Measurements from ENCODE around the gene RABGAP1L. TPM values are rescaled to one million over a fixed set of nuclear protein-coding genes. Genes with fewer than 3 reads are reported as not detected.

Gene RABGAP1L
- total and polyA plus RNA-seq, 2 donors (not counting 3 experiments of a cell fraction or from before 2014, with no cell fraction given): 6.4 to 22.2 TPM

DNA sequence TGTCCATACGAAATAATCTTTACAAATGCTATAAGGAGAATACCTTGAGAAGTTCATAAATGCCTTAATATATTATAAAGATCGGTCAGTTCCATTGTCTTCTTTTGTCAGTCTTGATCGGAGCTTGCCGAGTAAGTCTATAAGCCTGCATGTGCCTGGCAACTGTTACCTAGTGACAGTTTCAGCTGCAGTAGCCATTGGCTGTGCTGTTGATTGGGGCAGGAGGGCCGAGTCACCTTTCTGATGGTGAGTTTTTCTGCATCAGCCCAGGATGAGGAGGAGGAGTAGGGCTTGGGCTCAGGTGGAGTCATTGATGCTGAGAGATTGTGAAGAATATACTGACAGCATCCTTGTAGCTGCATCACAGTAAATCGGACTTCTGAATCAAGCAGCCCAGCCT, 286.5 kb downstream of the RABGAP1L start:
- BruUV-seq (replicated peaks): no TSS peak
- Histone ChIP-seq H3K9ac (replicated peaks; ENCODE audit: extremely low read depth, insufficient read depth, low read length) (no peak overlapping the region), H3K4me1 (ENCODE audit: control insufficient read depth, extremely low read depth, insufficient read depth, low read length) (no peaks in the 10 kb centered on the region), H3K4me3 (replicated peaks in 1 of 3; ENCODE audit: insufficient read depth in 1 of 3, low read depth in 1 of 3, low read length in 3 of 3) (no peak overlapping the region), H3K9me1 (replicated peaks; ENCODE audit: control insufficient read depth, extremely low read depth, insufficient read depth, low read length) (no peaks in the 10 kb centered on the region), H2AFZ (ENCODE audit: low read depth, low read length) (no peak overlapping the region), H3K36me3 (ENCODE audit: control insufficient read depth in 2 of 2, extremely low read depth in 1 of 2, insufficient read depth in 2 of 2, low read length in 2 of 2) (no peaks in the 10 kb centered on the region), H3K4me2 (ENCODE audit: insufficient read depth, low read length) (no peak overlapping the region), H3K27me3 (ENCODE audit: control insufficient read depth in 2 of 2, insufficient read depth in 2 of 2, low read length in 2 of 2) (no peaks in the 10 kb centered on the region), H3K9me3 (replicated peaks; ENCODE audit: control insufficient read depth, insufficient read depth, low read length) (no peaks in the 10 kb centered on the region), H3K27ac (ENCODE audit: insufficient read depth, low read depth, low read length) (no peak overlapping the region), H4K20me1 (replicated peaks; ENCODE audit: control insufficient read depth, extremely low read depth, insufficient read depth, low read length) (no peaks in the 10 kb centered on the region), H3K79me2 (ENCODE audit: control insufficient read depth, insufficient read depth, low read length) (no peaks in the 10 kb centered on the region)
- no peak for FAIRE-seq
- intact Hi-C loops (cut with micrococcal nuclease) (no loop called here), dilution Hi-C loops (cut with MboI; ENCODE audit: extremely low pct_ligation_motif_present, low sequenced_read_pairs) (no loop called here)
- DNase-seq (ENCODE audit: low read depth, low spot score): no peak
- CTCF ChIA-PET: no interaction called here
- POLR2A ChIA-PET: no interaction called here
- TF ChIP-seq POLR2AphosphoS5 (IDR thresholded peaks at IDR 0.05; ENCODE audit: insufficient read depth, low read depth, low read length): no peak
- TF ChIP-seq POLR2A (IDR thresholded peaks at IDR 0.05; ENCODE audit: low read depth, low read length): no peak
- TF ChIP-seq MYC (IDR thresholded peaks at IDR 0.05; ENCODE audit: low read depth, low read length): no peak
- TF ChIP-seq JUN (IDR thresholded peaks at IDR 0.05; ENCODE audit: borderline replicate concordance, insufficient read depth, insufficient read length, low read depth): no peak
- no peak for TF ChIP-seq EZH2 (IDR thresholded peaks at IDR 0.05; ENCODE audit: borderline replicate concordance, low read depth, low read length, severe bottlenecking)

DNA sequence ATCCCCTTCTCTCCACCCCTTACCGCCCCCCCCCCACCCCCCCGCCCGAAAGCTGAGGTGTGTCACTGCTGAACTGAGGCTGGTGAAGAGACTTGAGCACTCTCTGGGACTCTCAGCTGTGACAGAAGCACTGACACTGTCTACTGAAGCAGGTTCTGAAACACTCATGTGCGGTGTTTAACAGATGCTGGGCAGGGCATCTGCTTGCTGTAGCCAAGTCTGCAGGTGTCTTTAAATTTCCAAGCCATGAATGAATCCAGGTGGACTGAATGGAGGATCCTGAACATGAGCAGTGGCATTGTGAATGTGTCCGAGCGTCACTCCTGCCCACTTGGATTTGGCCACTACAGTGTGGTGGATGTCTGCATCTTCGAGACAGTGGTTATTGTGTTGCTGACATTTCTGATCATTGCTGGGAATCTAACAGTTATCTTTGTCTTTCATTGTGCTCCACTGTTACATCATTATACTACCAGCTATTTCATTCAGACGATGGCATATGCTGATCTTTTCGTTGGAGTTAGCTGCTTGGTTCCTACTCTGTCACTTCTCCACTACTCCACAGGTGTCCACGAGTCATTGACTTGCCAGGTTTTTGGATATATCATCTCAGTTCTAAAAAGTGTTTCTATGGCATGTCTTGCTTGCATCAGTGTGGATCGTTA, 288.7 kb downstream of the RABGAP1L start, which contains the start of gene GPR52:
Gene GPR52, plus strand, starts transcription at position 99 of the 665 bp plus-strand sequence. Its CDS starts 148 bp downstream, at position 247.
- Histone ChIP-seq H3K9me1 (replicated peaks; ENCODE audit: control insufficient read depth, extremely low read depth, insufficient read depth, low read length) (no peaks in the 10 kb centered on the region), H2AFZ (ENCODE audit: low read depth, low read length) (no peak within 1 kb of the TSS), H3K36me3 (ENCODE audit: control insufficient read depth in 2 of 2, extremely low read depth in 1 of 2, insufficient read depth in 2 of 2, low read length in 2 of 2) (no peaks in the 10 kb centered on the region), H3K79me2 (ENCODE audit: control insufficient read depth, insufficient read depth, low read length) (no peaks in the 10 kb centered on the region), H4K20me1 (replicated peaks; ENCODE audit: control insufficient read depth, extremely low read depth, insufficient read depth, low read length) (no peaks in the 10 kb centered on the region), H3K9ac (replicated peaks; ENCODE audit: extremely low read depth, insufficient read depth, low read length) (no peak within 1 kb of the TSS), H3K4me3 (replicated peaks in 1 of 3; ENCODE audit: insufficient read depth in 1 of 3, low read depth in 1 of 3, low read length in 3 of 3) (no peak within 1 kb of the TSS), H3K4me1 (ENCODE audit: control insufficient read depth, extremely low read depth, insufficient read depth, low read length) (no peaks in the 10 kb centered on the region), H3K27ac (ENCODE audit: insufficient read depth, low read depth, low read length) (no peak within 1 kb of the TSS), H3K4me2 (ENCODE audit: insufficient read depth, low read length) (no peak within 1 kb of the TSS), H3K9me3 (replicated peaks; ENCODE audit: control insufficient read depth, insufficient read depth, low read length) (no peaks in the 10 kb centered on the region), H3K27me3 (ENCODE audit: control insufficient read depth in 2 of 2, insufficient read depth in 2 of 2, low read length in 2 of 2) (no peaks in the 10 kb centered on the region)
- TF ChIP-seq GATA2 (IDR thresholded peaks at IDR 0.05; ENCODE audit: insufficient read depth, insufficient read length, low read depth, low read length) (no peak), POLR2AphosphoS5 (IDR thresholded peaks at IDR 0.05; ENCODE audit: insufficient read depth, low read depth, low read length) (no peak), MYC (IDR thresholded peaks at IDR 0.05; ENCODE audit: low read depth, low read length) (no peak)
- TF ChIP-seq, protein P1, sequence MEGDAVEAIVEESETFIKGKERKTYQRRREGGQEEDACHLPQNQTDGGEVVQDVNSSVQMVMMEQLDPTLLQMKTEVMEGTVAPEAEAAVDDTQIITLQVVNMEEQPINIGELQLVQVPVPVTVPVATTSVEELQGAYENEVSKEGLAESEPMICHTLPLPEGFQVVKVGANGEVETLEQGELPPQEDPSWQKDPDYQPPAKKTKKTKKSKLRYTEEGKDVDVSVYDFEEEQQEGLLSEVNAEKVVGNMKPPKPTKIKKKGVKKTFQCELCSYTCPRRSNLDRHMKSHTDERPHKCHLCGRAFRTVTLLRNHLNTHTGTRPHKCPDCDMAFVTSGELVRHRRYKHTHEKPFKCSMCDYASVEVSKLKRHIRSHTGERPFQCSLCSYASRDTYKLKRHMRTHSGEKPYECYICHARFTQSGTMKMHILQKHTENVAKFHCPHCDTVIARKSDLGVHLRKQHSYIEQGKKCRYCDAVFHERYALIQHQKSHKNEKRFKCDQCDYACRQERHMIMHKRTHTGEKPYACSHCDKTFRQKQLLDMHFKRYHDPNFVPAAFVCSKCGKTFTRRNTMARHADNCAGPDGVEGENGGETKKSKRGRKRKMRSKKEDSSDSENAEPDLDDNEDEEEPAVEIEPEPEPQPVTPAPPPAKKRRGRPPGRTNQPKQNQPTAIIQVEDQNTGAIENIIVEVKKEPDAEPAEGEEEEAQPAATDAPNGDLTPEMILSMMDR (IDR thresholded peaks at IDR 0.05; ENCODE audit: extremely low read depth in 1 of 2, insufficient read depth in 1 of 2, low read depth in 1 of 2, low read length in 2 of 2): no peak
- TF ChIP-seq, protein P2, sequence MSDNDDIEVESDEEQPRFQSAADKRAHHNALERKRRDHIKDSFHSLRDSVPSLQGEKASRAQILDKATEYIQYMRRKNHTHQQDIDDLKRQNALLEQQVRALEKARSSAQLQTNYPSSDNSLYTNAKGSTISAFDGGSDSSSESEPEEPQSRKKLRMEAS (IDR thresholded peaks at IDR 0.05; ENCODE audit: insufficient read depth, insufficient read length): no peak
- ChIA-PET POLR2A (no interaction called here), CTCF (no interaction called here)
- intact Hi-C loops (cut with micrococcal nuclease) (no loop called here), dilution Hi-C loops (cut with MboI; ENCODE audit: extremely low pct_ligation_motif_present, low sequenced_read_pairs) (no loop called here)
- BruUV-seq (replicated peaks): no TSS peak
- DNase-seq (ENCODE audit: low read depth, low spot score) (no peak), FAIRE-seq (no peak)

Data from endothelial cell of umbilical vein (primary cell).